Smooth muscle cell (in vitro differentiated cells): ENCODE results near the gene HYAL3. TPM values are rescaled to one million over a fixed set of nuclear protein-coding genes. Genes with fewer than 3 reads are reported as not detected.

Experiments
- DNase-seq: peaks from one replicate; lab custom pipeline; 2025; ENCODE audit not compliant: unreplicated experiment; lab: John Stamatoyannopoulos, UW
- H2AFZ ChIP-seq: fragments of 200-600 bp; sonication (generic); 2 replicates; pipeline ENCODE4 v1.6.0; 2016; ENCODE audit warnings: antibody characterized with exemption, low read depth, mild to moderate bottlenecking
- H3F3A ChIP-seq: fragments of 200-600 bp; sonication (generic); 2 replicates; pipeline ENCODE4 v1.6.0; 2017; ENCODE audit warnings: antibody characterized with exemption, low read depth
- H3K27ac ChIP-seq: fragments of 200-600 bp; sonication (generic); 2 replicates; pipeline ENCODE4 v1.5.1; 2016; ENCODE audit warnings: low read depth, mild to moderate bottlenecking
- H3K27me3 ChIP-seq: fragments of 200-600 bp; sonication (generic); 2 replicates; pipeline ENCODE4 v1.6.1; 2016; ENCODE audit warnings: low read depth, mild to moderate bottlenecking
- H3K36me3 ChIP-seq: fragments of 200-600 bp; sonication (generic); 2 replicates; pipeline ENCODE4 v1.5.1; 2016; ENCODE audit warnings: low read depth
- H3K4me1 ChIP-seq: fragments of 200-600 bp; sonication (generic); 2 replicates; pipeline ENCODE4 v1.5.1; 2016; ENCODE audit warnings: low read depth
- H3K4me2 ChIP-seq: fragments of 200-600 bp; sonication (generic); 2 replicates; pipeline ENCODE4 v1.6.0; 2016; ENCODE audit warnings: mild to moderate bottlenecking
- H3K4me3 ChIP-seq: fragments of 200-600 bp; sonication (generic); 2 replicates; pipeline ENCODE4 v1.5.1; 2016; ENCODE audit warnings: mild to moderate bottlenecking
- H3K79me2 ChIP-seq: fragments of 200-600 bp; sonication (generic); 2 replicates; pipeline ENCODE4 v1.6.0; 2016; ENCODE audit warnings: low read depth, mild to moderate bottlenecking
- H3K9ac ChIP-seq: fragments of 200-600 bp; sonication (generic); 2 replicates; pipeline ENCODE4 v1.6.0; 2016; ENCODE audit warnings: low read depth
- H3K9me3 ChIP-seq: fragments of 200-600 bp; sonication (generic); replicated peaks from 2 replicates; pipeline ENCODE4 v1.5.1; 2016; ENCODE audit warnings: low read depth
- H4K20me1 ChIP-seq: fragments of 200-600 bp; sonication (generic); 2 replicates; pipeline ENCODE4 v1.6.0; 2016; ENCODE audit warnings: low read depth
- CTCF ChIP-seq: fragments of 200-600 bp; sonication (generic); IDR thresholded peaks from 2 replicates; pipeline ENCODE4 v1.5.1; 2017; ENCODE audit warnings: borderline replicate concordance, mild to moderate bottlenecking, antibody characterized with exemption; ENCODE audit not compliant: insufficient read depth, poor library complexity, severe bottlenecking
- WGBS: methylation state at CpG from one replicate; pipeline ENCODE4 v1.1.7; 2016; ENCODE audit warnings: low lambda C conversion rate; 5-methylcytosine and 5-hydroxymethylcytosine counted together
- polyA plus RNA-seq: library from polyadenylated mRNA; unstranded; fragments of >200 nt; fragmentation: Nextera tagmentation; extraction: Ambion mirVana; gene quantifications from 2 replicates; pipeline ENCODE4 v1.2.1, GENCODE V29; 2016
- total RNA-seq: library from RNA; depleted of rRNA; stranded (reverse); fragments of >200 nt; gene quantifications from 2 replicates; pipeline ENCODE4 v1.2.3, GENCODE V29; 2014

HYAL3 gene
- total and polyA plus RNA-seq, 2 experiments from 2014 or later = 2.5 to 3.7 TPM

DNA sequence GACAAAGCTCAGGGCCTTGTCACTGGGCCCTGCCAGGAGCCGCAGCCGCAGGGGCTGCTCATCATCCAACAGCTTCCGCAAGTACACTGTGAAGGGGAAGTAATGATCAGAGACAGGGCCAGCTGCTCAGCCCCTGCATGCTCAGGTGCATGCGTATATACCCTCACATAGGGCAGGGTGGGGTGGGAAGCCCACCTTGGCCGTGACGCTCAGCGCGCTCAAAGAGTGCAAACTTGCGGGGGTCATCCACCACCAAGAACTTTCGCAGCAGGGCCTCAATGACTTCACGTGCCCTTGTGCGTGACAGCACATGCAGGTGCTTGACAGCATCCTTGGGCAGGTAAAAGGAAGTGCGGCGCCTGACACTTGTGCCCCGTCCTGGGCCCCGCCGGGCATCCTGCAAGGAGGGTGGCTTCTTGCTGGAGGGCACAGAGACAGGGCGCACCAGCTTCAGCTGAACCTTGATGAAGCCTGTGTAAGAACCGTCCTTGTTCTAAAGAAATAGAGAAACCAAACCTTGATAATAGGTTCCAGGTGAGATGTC, 32.2 kb upstream of the HYAL3 start:
- H3F3A ChIP-seq = peaks cover 16% of the 10 kb centered on the region
- H3K27ac ChIP-seq = no peak overlapping the region
- TF ChIP-seq CTCF = no peak
- H3K27me3 ChIP-seq = no peaks in the 10 kb centered on the region
- H3K9me3 ChIP-seq = no peaks in the 10 kb centered on the region
- H3K4me3 ChIP-seq = no peak overlapping the region
- whole genome bisulfite sequencing = 97% methylated on average over 19 of the region's 19 CpGs
- peaks cover 34% of the 10 kb centered on the region for H3K4me1 ChIP-seq
- peaks cover 72% of the 10 kb centered on the region for H3K79me2 ChIP-seq
- H2AFZ ChIP-seq = no peak overlapping the region
- H3K4me2 ChIP-seq = no peak overlapping the region
- H4K20me1 ChIP-seq = peaks cover 48% of the 10 kb centered on the region
- H3K36me3 ChIP-seq = no peaks in the 10 kb centered on the region
- no peak for DNase-seq
- no peak overlapping the region for H3K9ac ChIP-seq

DNA sequence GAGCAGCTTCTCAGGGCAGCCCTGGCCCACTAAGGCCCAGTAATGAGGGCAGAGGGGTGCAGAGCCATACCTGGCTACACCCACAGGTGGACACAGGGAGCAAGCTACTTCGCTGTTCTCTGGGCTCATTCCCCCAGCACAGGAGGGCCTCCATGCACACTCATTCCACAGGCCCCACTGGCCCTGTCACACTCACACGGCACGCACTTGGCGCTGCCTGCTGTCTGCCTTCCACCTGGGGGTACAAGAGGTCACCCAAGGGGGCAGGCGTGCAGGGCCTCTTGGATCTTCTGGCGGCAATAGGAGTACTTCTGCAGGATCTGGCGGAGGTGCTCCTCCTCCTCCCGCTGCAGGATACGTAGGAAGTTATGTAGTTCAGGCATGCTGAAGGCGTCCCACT, 31.1 kb upstream of the HYAL3 start:
- DNase-seq = no peak
- H3K27ac ChIP-seq = no peak overlapping the region
- no peaks in the 10 kb centered on the region for H3K36me3 ChIP-seq
- no peaks in the 10 kb centered on the region for H3K27me3 ChIP-seq
- H3K9me3 ChIP-seq = no peaks in the 10 kb centered on the region
- 98% methylated on average over 10 of the region's 10 CpGs for WGBS
- peaks cover 39% of the 10 kb centered on the region for H4K20me1 ChIP-seq
- no peak for TF ChIP-seq CTCF
- H3F3A ChIP-seq = peaks cover 16% of the 10 kb centered on the region
- no peak overlapping the region for H2AFZ ChIP-seq
- no peak overlapping the region for H3K4me3 ChIP-seq
- H3K4me2 ChIP-seq = no peak overlapping the region
- peaks cover 63% of the 10 kb centered on the region for H3K79me2 ChIP-seq
- H3K4me1 ChIP-seq = peaks cover 24% of the 10 kb centered on the region
- no peak overlapping the region for H3K9ac ChIP-seq

DNA sequence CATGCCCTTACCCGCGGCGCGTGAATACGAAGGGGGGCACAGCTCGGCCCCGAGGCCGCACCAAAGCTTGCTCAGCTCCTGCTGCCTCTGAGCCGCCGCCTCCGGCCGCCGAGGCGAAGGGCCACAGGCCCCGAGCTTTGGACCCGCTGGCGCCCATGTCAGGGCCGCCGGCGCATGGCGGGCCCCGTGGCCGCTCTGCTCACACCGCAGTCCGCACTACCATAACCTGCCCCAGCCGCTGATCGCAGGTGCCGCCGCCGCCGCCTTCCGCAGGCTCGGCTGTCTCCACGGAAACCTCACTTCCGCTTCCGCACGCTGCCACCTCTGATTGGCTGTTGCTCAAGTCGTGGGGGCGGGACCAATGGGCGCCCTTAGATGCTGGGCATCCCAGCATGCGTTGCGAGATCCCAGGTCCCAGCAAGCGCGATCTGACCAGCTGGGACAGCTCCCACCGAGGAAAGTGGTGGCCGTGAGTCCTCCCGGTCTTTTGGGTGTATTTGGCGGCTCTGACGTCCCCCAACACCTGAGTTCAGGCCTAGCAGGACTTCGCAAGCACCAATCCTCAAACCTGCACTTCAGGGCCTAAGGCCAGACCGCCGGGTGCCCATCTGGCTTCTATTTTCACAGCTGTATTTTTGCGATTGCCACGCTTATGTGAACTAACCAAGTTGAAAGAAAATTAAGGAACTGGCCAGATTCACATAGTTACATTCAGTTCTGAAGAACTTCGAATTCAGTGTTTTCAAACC, 28.9 kb upstream of the HYAL3 start, which contains the start of gene TUSC2:
Gene TUSC2 (minus strand): TSS at position 281 of the 749 bp plus-strand sequence. CDS start 124 bp downstream, at position 157.
- H2AFZ ChIP-seq = peak within 1 kb of the TSS; percentile 64
- peak; percentile 72 for DNase-seq
- H3K4me1 ChIP-seq = peaks cover 9% of the 10 kb centered on the region
- peaks cover 17% of the 10 kb centered on the region for H4K20me1 ChIP-seq
- H3K27ac ChIP-seq = peak within 1 kb of the TSS; percentile 69
- peak within 1 kb of the TSS; percentile 94 for H3K4me2 ChIP-seq
- H3K36me3 ChIP-seq = no peaks in the 10 kb centered on the region
- WGBS = 6% methylated on average over 55 of the region's 55 CpGs
- peaks cover 15% of the 10 kb centered on the region for H3F3A ChIP-seq
- no peaks in the 10 kb centered on the region for H3K27me3 ChIP-seq
- peaks cover 41% of the 10 kb centered on the region for H3K79me2 ChIP-seq
- no peak for TF ChIP-seq CTCF
- peak within 1 kb of the TSS; percentile 84 for H3K4me3 ChIP-seq
- H3K9me3 ChIP-seq = no peaks in the 10 kb centered on the region
- peak within 1 kb of the TSS; percentile 86 for H3K9ac ChIP-seq

- H3K9ac ChIP-seq = peak overlapping the region; percentile 86
- DNase-seq = no peak
- H2AFZ ChIP-seq = no peak overlapping the region
- H3K4me2 ChIP-seq = peak overlapping the region; percentile 94
- peaks cover 31% of the 10 kb centered on the region for H3K79me2 ChIP-seq
- no peak overlapping the region for H3K27ac ChIP-seq
- H3F3A ChIP-seq = peaks cover 17% of the 10 kb centered on the region
- WGBS = 90% methylated on average over 4 of the region's 4 CpGs
- TF ChIP-seq CTCF = no peak
- H3K27me3 ChIP-seq = no peaks in the 10 kb centered on the region
- no peaks in the 10 kb centered on the region for H3K9me3 ChIP-seq
- no peaks in the 10 kb centered on the region for H3K36me3 ChIP-seq
- peaks cover 7% of the 10 kb centered on the region for H4K20me1 ChIP-seq
- H3K4me3 ChIP-seq = peak overlapping the region; percentile 84
- peaks cover 16% of the 10 kb centered on the region for H3K4me1 ChIP-seq
Measured at GRCh38 chr3:50327129-50327528, 27.9 kb upstream of the HYAL3 start.
